PC-3 (cell line): ENCODE measurements around the gene WDR45B. TPM values are rescaled to one million over a fixed set of nuclear protein-coding genes. Genes with fewer than 3 reads are reported as not detected.

Experiments
- ATAC-seq: fragments of 200-7000 bp; cut with Tn5 transposase; 2 replicates; pipeline ENCODE4 v1.9.1; 2020; ENCODE audit warnings: mild to moderate bottlenecking, moderate library complexity
- BruUV-seq: library from RNA; stranded (reverse); fragments of 400-500 nt; replicated peaks from 2 replicates; lab custom pipeline; 2021; lab: Mats Ljungman, UMichigan
- CTCF ChIA-PET: fragments of 300-600 bp; sonication (Branson Sonifier 250); formaldehyde crosslinking; loops from one replicate; lab custom pipeline; 2022; ENCODE audit warnings: antibody characterized with exemption; lab: Charles Lee
- POLR2A ChIA-PET: fragments of 300-600 bp; sonication (Branson Sonifier 250); formaldehyde crosslinking; loops from one replicate; lab custom pipeline; 2022; ENCODE audit warnings: antibody characterized with exemption; ENCODE audit not compliant: unreplicated experiment; lab: Charles Lee
- DNase-seq: peaks from one replicate; pipeline ENCODE4 v3.0.0-alpha.2; 2015
- H2AFZ ChIP-seq: fragments of 300-600 bp; sonication (generic); 2 replicates; pipeline ENCODE4 v1.6.0; 2016; ENCODE audit warnings: antibody characterized with exemption, low read length
- H3F3A ChIP-seq: fragments of 300-600 bp; sonication (generic); one replicate; pipeline ENCODE4 v1.6.0; 2017; ENCODE audit warnings: antibody characterized with exemption, low read length, control low read depth, mild to moderate bottlenecking; ENCODE audit not compliant: unreplicated experiment
- H3K27ac ChIP-seq: fragments of 300-600 bp; sonication (generic); 2 replicates; pipeline ENCODE4 v1.5.1; 2016; ENCODE audit warnings: mild to moderate bottlenecking, low read length
- H3K27me3 ChIP-seq: fragments of 300-600 bp; sonication (generic); 2 replicates; pipeline ENCODE4 v1.6.1; 2016; ENCODE audit warnings: low read length, mixed read lengths
- H3K36me3 ChIP-seq: fragments of 300-600 bp; sonication (generic); 2 replicates; pipeline ENCODE4 v1.6.1; 2016; ENCODE audit warnings: low read depth, mixed run types, low read length, mixed read lengths
- H3K4me1 ChIP-seq: fragments of 300-600 bp; sonication (generic); 2 replicates; pipeline ENCODE4 v1.5.1; 2016; ENCODE audit warnings: low read length; ENCODE audit not compliant: insufficient read depth
- H3K4me2 ChIP-seq: fragments of 300-600 bp; sonication (generic); 2 replicates; pipeline ENCODE4 v1.6.0; 2016; ENCODE audit warnings: low read length
- H3K4me3 ChIP-seq: fragments of 300-600 bp; sonication (generic); 2 replicates; pipeline ENCODE4 v1.5.1; 2016; ENCODE audit warnings: mild to moderate bottlenecking, low read length, mixed read lengths
- H3K79me2 ChIP-seq: fragments of 300-600 bp; sonication (generic); 2 replicates; pipeline ENCODE4 v1.6.1; 2017; ENCODE audit warnings: low read length, mixed read lengths
- H3K9ac ChIP-seq: fragments of 300-600 bp; sonication (generic); 2 replicates; pipeline ENCODE4 v1.6.0; 2016; ENCODE audit warnings: mild to moderate bottlenecking, low read length
- H3K9me2 ChIP-seq: fragments of 300-600 bp; sonication (generic); replicated peaks from 2 replicates; pipeline ENCODE4 v1.6.1; 2016; ENCODE audit warnings: mixed run types, low read length, mixed read lengths
- H3K9me3 ChIP-seq: fragments of 300-600 bp; sonication (generic); 2 replicates; pipeline ENCODE4 v1.6.1; 2016; ENCODE audit warnings: low read length, mixed read lengths
- H4K20me1 ChIP-seq: fragments of 300-600 bp; sonication (generic); 2 replicates; pipeline ENCODE4 v1.6.1; 2016; ENCODE audit warnings: low read length, mixed read lengths
- CTCF ChIP-seq: fragments of 300-600 bp; sonication (generic); conservative IDR thresholded peaks from 2 replicates; pipeline ENCODE4 v1.5.1; 2017; ENCODE audit warnings: antibody characterized with exemption, low read depth, mild to moderate bottlenecking, low read length
- EZH2 ChIP-seq: fragments of 300-600 bp; sonication (generic); IDR thresholded peaks from one replicate; pipeline ENCODE4 v1.6.1; 2017; ENCODE audit warnings: antibody characterized with exemption, mild to moderate bottlenecking, low read length; ENCODE audit not compliant: unreplicated experiment
- EZH2phosphoT487 ChIP-seq: fragments of 300-600 bp; sonication (generic); IDR thresholded peaks from 2 replicates; pipeline ENCODE4 v1.6.1; 2018; ENCODE audit warnings: mild to moderate bottlenecking, antibody characterized with exemption, low read length, borderline replicate concordance
- intact Hi-C: fragments of 100-400 bp; cut with micrococcal nuclease; formaldehyde crosslinking; loops from 2 replicates; pipeline ENCODE4 v1.9.0; 2023
- total RNA-seq: library from RNA; depleted of rRNA; stranded (reverse); fragments of >200 nt; gene quantifications from 2 replicates; pipeline ENCODE4 v1.2.3, GENCODE V29; 2014

Gene WDR45B
- total RNA-seq, 1 experiment from 2014 or later, result 110 TPM

GRCh38 chr17:82686366-82687324 is 38.4 kb upstream of the WDR45B start:
- H3K9me2 ChIP-seq, result no peaks in the 10 kb centered on the region
- no peaks in the 10 kb centered on the region for H3K27me3 ChIP-seq
- no peaks in the 10 kb centered on the region for H4K20me1 ChIP-seq
- POLR2A ChIA-PET, result no interaction called here
- TF ChIP-seq EZH2phosphoT487 (no peak), CTCF (no peak)
- no peaks in the 10 kb centered on the region for H3F3A ChIP-seq
- H3K4me2 ChIP-seq, result no peak overlapping the region
- no TSS peak for BruUV-seq
- CTCF ChIA-PET, result no interaction called here
- no peak overlapping the region for H2AFZ ChIP-seq
- no peak overlapping the region for H3K4me3 ChIP-seq
- no peak overlapping the region for H3K9ac ChIP-seq
- intact Hi-C loops, result no loop called here
- H3K4me1 ChIP-seq, result peaks cover 5% of the 10 kb centered on the region
- peaks cover 4% of the 10 kb centered on the region; the same call in 1 of the 2 replicates for H3K36me3 ChIP-seq
- H3K27ac ChIP-seq, result no peak overlapping the region
- H3K79me2 ChIP-seq, result no peaks in the 10 kb centered on the region
- DNase-seq (no peak), ATAC-seq (no peak)
- H3K9me3 ChIP-seq, result 0 out of 2 replicates have a peak, but pooled peaks cover 3% of the 10 kb centered on the region

- Histone ChIP-seq H2AFZ (no peak overlapping the region), H3K4me1 (peaks cover 5% of the 10 kb centered on the region), H3K27ac (no peak overlapping the region), H3K9ac (no peak overlapping the region), H3K79me2 (no peaks in the 10 kb centered on the region), H4K20me1 (no peaks in the 10 kb centered on the region), H3K9me2 (no peaks in the 10 kb centered on the region), H3K9me3 (0 out of 2 replicates have a peak, but pooled peaks cover 3% of the 10 kb centered on the region), H3F3A (no peaks in the 10 kb centered on the region), H3K27me3 (no peaks in the 10 kb centered on the region), H3K4me3 (no peak overlapping the region), H3K36me3 (peaks cover 5% of the 10 kb centered on the region; the same call in 1 of the 2 replicates), H3K4me2 (no peak overlapping the region)
- no peak for TF ChIP-seq CTCF
- TF ChIP-seq EZH2, result no peak
- no peak for TF ChIP-seq EZH2phosphoT487
- ChIA-PET POLR2A (no interaction called here), CTCF (no interaction called here)
- no TSS peak for BruUV-seq
- DNase-seq, result no peak
- ATAC-seq, result no peak
- intact Hi-C loops, result no loop called here
These were observed 37.0 kb upstream of the WDR45B start for GRCh38 chr17:82685291-82685690.
